Measurements from ENCODE around the gene ZIC1. TPM values are rescaled to one million over a fixed set of nuclear protein-coding genes. Genes with fewer than 3 reads are reported as not detected.
A peak's percentile ranks its signal among the peaks of the same experiment; 100 is the strongest.

ZIC1 gene
- total and polyA plus RNA-seq, 9 of the 15 experiments (the other 6 are each of a cell fraction or from before 2014, with no cell fraction given), result 0.21 to 0.42 TPM; not detected in 7

DNA sequence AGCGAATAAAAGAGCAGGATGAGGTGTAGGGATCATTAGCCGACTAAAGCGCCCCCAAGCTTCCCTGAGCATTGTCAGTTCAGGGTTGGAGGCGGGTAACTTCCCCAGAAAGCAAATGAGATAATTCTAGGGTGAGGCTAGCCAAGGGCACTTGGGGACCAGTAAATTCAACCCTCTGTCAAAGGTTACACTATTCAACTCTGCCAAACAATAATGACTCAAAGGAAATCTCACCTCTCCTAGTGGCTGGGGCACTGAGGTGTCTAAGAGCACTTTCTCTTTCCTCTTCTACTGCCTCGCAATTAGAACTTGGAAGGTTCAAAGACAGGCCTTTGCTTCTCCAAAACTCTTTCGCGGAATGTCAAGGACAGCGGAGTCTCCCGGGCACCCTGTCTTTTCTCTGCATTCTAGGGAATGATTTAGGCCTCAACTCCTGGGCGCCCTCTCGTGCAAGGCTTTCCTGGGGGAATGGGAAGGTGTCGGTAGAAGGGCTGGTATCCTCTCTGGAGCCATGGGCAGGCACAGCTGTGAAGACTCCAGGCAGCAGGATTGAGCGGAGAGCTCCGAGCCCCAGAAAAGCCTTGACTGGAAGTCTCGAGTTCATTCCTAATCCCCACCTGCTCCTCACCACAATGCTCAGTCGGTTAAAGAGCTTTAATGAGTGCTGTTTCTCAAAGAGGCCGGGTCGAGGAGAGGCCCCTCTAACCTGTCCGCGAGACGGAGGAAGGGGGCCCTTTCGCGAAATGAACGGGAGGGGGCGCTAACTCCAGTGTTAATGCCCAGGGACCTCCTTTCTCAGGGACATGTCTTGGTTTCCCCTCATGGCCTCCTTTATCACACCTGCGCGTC is 24.7 kb upstream of the ZIC1 start (continued):
- TF ChIP-seq, protein P1, sequence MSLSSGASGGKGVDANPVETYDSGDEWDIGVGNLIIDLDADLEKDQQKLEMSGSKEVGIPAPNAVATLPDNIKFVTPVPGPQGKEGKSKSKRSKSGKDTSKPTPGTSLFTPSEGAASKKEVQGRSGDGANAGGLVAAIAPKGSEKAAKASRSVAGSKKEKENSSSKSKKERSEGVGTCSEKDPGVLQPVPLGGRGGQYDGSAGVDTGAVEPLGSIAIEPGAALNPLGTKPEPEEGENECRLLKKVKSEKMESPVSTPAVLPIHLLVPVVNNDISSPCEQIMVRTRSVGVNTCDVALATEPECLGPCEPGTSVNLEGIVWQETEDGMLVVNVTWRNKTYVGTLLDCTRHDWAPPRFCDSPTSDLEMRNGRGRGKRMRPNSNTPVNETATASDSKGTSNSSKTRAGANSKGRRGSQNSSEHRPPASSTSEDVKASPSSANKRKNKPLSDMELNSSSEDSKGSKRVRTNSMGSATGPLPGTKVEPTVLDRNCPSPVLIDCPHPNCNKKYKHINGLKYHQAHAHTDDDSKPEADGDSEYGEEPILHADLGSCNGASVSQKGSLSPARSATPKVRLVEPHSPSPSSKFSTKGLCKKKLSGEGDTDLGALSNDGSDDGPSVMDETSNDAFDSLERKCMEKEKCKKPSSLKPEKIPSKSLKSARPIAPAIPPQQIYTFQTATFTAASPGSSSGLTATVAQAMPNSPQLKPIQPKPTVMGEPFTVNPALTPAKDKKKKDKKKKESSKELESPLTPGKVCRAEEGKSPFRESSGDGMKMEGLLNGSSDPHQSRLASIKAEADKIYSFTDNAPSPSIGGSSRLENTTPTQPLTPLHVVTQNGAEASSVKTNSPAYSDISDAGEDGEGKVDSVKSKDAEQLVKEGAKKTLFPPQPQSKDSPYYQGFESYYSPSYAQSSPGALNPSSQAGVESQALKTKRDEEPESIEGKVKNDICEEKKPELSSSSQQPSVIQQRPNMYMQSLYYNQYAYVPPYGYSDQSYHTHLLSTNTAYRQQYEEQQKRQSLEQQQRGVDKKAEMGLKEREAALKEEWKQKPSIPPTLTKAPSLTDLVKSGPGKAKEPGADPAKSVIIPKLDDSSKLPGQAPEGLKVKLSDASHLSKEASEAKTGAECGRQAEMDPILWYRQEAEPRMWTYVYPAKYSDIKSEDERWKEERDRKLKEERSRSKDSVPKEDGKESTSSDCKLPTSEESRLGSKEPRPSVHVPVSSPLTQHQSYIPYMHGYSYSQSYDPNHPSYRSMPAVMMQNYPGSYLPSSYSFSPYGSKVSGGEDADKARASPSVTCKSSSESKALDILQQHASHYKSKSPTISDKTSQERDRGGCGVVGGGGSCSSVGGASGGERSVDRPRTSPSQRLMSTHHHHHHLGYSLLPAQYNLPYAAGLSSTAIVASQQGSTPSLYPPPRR (CRISPR knock-in tag; IDR thresholded peaks at IDR 0.05; ENCODE audit: borderline replicate concordance), result no peak
- TF ChIP-seq SMC3 (conservative IDR thresholded peaks at IDR 0.05; ENCODE audit: insufficient read depth, low read depth, low read length) (peak; percentile 30; the same call in 1 of the 2 replicates), ASH1L (IDR thresholded peaks at IDR 0.05; ENCODE audit: borderline replicate concordance, low read depth, partially characterized antibody) (no peak), KLF1 (tag; IDR thresholded peaks at IDR 0.05) (no peak), RAD21 (CRISPR knock-in tag; conservative IDR thresholded peaks at IDR 0.05 in 1 of 2, IDR thresholded peaks at IDR 0.05 in 1 of 2) (peak in 1 of 2 experiments; percentile 32; a peak in 2 of 4 replicates)
